PFSK-1 (cell line): ENCODE results near the gene LINC01488.

Experiments
- FOXP2 ChIP-seq: optimal IDR thresholded peaks from 2 replicates; pipeline ENCODE3; 2011; ENCODE audit warnings: borderline replicate concordance, control low read depth, inconsistent platforms; ENCODE audit not compliant: insufficient read depth; ENCODE audit errors: extremely low read length, extremely low read depth
- POLR2AphosphoS5 ChIP-seq: IDR thresholded peaks from 2 replicates; pipeline ENCODE4 v1.6.1; 2012; ENCODE audit warnings: low read depth, mild to moderate bottlenecking, control low read depth, low read length, moderate library complexity
- REST ChIP-seq, 2 experiments: IDR thresholded peaks; 2 replicates each; pipeline versions ENCODE4 v1.6.1 to v1.8.0; 2011 to 2012; ENCODE audit warnings: low read depth in 2 of 2, low read length in 2 of 2, control low read depth in 1 of 2, inconsistent platforms in 1 of 2, mild to moderate bottlenecking in 1 of 2, moderate library complexity in 1 of 2; ENCODE audit not compliant: insufficient read depth in 1 of 2
- SIN3A ChIP-seq: IDR thresholded peaks from 2 replicates; pipeline ENCODE4 v1.6.1; 2012; ENCODE audit warnings: mild to moderate bottlenecking, low read length, moderate library complexity, borderline replicate concordance; ENCODE audit not compliant: insufficient read depth
- TAF1 ChIP-seq: IDR thresholded peaks from 2 replicates; pipeline ENCODE4 v1.6.1; 2012; ENCODE audit warnings: low read length, control low read depth, borderline replicate concordance; ENCODE audit not compliant: insufficient read depth

GRCh38 chr11:69508974-69509373, 27.5 kb downstream of the LINC01488 start:
- TF ChIP-seq POLR2AphosphoS5, result no peak
- TF ChIP-seq TAF1, result no peak
- TF ChIP-seq SIN3A, result no peak
- TF ChIP-seq REST (IDR thresholded peaks at IDR 0.05; ENCODE audit: insufficient read depth in 1 of 2, low read depth in 2 of 2, low read length in 2 of 2), result no peak
- TF ChIP-seq FOXP2, result no peak
